Measurements from ENCODE around the gene PIP4K2C. TPM values are rescaled to one million over a fixed set of nuclear protein-coding genes. Genes with fewer than 3 reads are reported as not detected.

Gene PIP4K2C
- total and polyA plus RNA-seq, 12 donors, result 5.8 to 17.2 (median 14.1) TPM

DNA sequence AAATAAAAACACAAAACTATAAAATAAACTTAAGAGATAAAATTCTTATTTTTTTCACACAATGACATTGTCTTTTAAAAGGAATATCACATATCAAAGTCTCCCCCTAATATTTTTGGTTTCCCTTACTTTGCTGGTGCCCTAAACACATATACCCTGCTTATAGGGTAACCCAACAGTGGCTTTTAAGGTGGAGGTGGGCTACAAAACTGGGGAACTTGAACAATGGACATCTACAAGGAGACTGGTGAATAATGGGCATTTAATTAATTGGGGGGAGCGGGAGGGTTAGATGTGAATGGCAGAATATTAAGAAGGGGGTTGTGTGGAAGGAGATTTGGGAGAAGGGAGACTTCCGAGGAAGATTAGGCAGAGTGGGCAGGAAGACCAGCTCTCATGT lies 32.4 kb downstream of the PIP4K2C start:
- 93 to 95% methylated on average over 2 of the region's 2 CpGs for WGBS, 2 donors
- DNase-seq (no peak), ATAC-seq (no peak)
- intact Hi-C loops (cut with DNase I), result loop anchor here in 4 of 10 donors (2.0 to 10.0 kb wide), 4 partner anchors 41 to 169 kb away; partner anchors contain the start of genes GLI1 (in 1 of the 4) and INHBE (in 1 of the 4)
- H3K4me3 ChIP-seq, result no peak overlapping the region
- no peaks in the 10 kb centered on the region for H3K9me3 ChIP-seq
- peaks cover 0 to 10% (median 0%) of the 10 kb centered on the region in 9 donors for H3K36me3 ChIP-seq
- peaks cover 11 to 96% (median 84%) of the 10 kb centered on the region in 7 donors for H3K27me3 ChIP-seq
- peaks cover 9 to 51% (median 29%) of the 10 kb centered on the region in 9 donors for H3K4me1 ChIP-seq
- no peak for TF ChIP-seq CTCF (IDR thresholded peaks at IDR 0.05)
- H3K27ac ChIP-seq, result no peak overlapping the region

DNA sequence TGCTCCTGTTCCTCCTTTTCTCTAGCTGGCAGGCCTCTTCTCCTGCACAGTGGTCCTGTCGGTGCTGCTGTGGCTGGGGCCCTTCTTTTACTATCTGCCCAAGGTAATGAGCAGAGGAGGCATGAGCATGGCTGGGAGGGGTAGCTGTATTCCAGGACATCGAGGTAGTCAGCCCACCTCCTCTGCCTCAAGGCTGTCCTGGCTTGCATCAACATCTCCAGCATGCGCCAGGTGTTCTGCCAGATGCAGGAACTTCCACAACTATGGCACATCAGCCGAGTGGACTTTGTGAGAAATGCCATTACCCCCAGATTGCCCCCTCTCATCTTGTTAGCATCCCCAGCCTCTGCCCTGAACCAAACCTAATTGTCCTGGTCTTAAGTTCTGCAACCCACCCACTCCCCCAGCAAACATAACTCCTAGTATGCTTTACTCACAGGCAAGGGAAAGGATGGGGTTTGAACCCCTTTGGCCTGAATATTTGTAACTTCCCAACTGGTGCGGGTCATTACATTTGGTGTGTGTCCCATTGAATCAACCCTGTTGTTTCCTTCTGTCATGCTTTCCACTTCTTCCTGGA lies 32.9 kb downstream of the PIP4K2C start:
- H3K27me3 ChIP-seq, result peaks cover 11 to 96% (median 84%) of the 10 kb centered on the region in 7 donors
- intact Hi-C loops (cut with DNase I), result loop anchor here in 4 of 10 donors (2.0 to 10.0 kb wide), 4 partner anchors 41 to 169 kb away; partner anchors contain the start of genes GLI1 (in 1 of the 4) and INHBE (in 1 of the 4)

DNA sequence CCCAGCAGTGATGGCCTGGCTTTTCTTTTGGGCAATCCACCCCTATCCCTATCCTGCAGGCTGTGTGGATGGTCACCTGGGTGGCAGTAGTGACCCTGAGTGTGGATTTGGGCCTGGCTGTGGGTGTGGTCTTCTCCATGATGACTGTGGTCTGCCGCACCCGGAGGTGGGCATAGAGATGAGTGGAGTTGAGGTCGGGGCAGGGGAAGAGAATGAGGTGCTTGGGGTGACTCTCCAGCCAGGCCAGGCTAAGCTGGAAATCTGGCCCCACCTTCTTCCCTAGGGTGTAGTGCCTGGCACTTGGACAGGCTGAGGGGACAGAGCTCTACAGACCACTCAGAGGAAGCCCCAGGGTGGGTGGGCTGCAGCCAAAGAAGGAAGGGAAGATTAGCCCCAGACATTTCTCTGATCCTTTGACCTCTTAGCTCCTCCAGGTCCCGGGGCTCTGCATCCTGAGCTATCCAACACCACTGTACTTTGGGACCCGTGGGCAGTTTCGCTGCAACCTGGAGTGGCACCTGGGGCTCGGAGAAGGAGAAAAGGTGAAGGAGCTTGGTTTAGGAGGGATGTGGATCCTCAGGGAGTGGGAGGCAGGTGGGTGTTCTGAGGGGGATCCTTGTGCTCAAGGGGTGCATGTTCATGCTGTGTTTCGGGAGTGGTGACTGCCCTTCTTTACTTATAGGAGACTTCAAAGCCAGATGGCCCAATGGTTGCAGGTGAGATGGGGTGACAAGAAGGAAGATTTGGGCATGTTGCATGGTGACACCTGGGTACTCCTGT lies 33.6 kb downstream of the PIP4K2C start:
- no peaks in the 10 kb centered on the region for H3K9me3 ChIP-seq
- intact Hi-C loops (cut with DNase I), result loop anchor here in 3 of 10 donors (5.0 to 10.0 kb wide), 3 partner anchors 160 to 170 kb away; partner anchors contain the start of genes GLI1 (in 1 of the 3) and INHBE (in 1 of the 3)
- H3K36me3 ChIP-seq, result peaks cover 0 to 10% (median 0%) of the 10 kb centered on the region in 9 donors
- DNase-seq (no peak), ATAC-seq (no peak)
- no peak overlapping the region for H3K4me3 ChIP-seq
- peaks cover 11 to 96% (median 78%) of the 10 kb centered on the region in 7 donors for H3K27me3 ChIP-seq
- H3K4me1 ChIP-seq, result peaks cover 9 to 41% (median 26%) of the 10 kb centered on the region in 9 donors
- WGBS, 2 donors, result 83 to 89% methylated on average over 8 of the region's 8 CpGs
- TF ChIP-seq CTCF (IDR thresholded peaks at IDR 0.05), result no peak
- H3K27ac ChIP-seq, result no peak overlapping the region

More for the DNA sequence above, 32.9 kb downstream of the PIP4K2C start:
- DNase-seq, result no peak
- no peak overlapping the region for H3K27ac ChIP-seq
- peaks cover 9 to 46% (median 27%) of the 10 kb centered on the region in 9 donors for H3K4me1 ChIP-seq
- no peak overlapping the region for H3K4me3 ChIP-seq
- ATAC-seq, result no peak
- WGBS, 2 donors, result 73 to 78% methylated on average over 5 of the region's 5 CpGs
- H3K36me3 ChIP-seq, result peaks cover 0 to 10% (median 0%) of the 10 kb centered on the region in 9 donors
- H3K9me3 ChIP-seq, result no peaks in the 10 kb centered on the region
- TF ChIP-seq CTCF (IDR thresholded peaks at IDR 0.05), result no peak

Measured in heart right ventricle (tissue), 16 donors.